K562 (cell line): Measurements from ENCODE around the gene CKLF. TPM values are rescaled to one million over a fixed set of nuclear protein-coding genes. Genes with fewer than 3 reads are reported as not detected.

Experiments
- ATAC-seq: fragments of 200-7000 bp; cut with Tn5 transposase; 3 replicates; pipeline ENCODE4 v1.9.1; 2020; ENCODE audit warnings: moderate library complexity
- BruUV-seq: library from RNA; stranded (reverse); fragments of 400-500 nt; replicated peaks from 2 replicates; lab custom pipeline; 2021; lab: Mats Ljungman, UMichigan
- CTCF ChIA-PET: fragments of 300-600 bp; formaldehyde crosslinking; extraction: SDS; loops from one replicate; lab custom pipeline; 2021; ENCODE audit warnings: low intra/inter-chr PET ratio; lab: Yijun Ruan, JAX
- POLR2A ChIA-PET: fragments of 300-600, 350-650 bp; sonication (Branson Sonifier 250); formaldehyde crosslinking; extraction: SDS; loops from one replicate; lab custom pipeline; 2021; ENCODE audit warnings: antibody characterized with exemption, inconsistent platforms; lab: Yijun Ruan, JAX
- DNase-seq, 4 experiments: peaks; one replicate each; pipeline versions ENCODE4 v3.0.0 to v3.0.0-alpha.2; 2011 to 2018; ENCODE audit warnings: low spot score in 3 of 4, mixed read lengths in 3 of 4; ENCODE audit errors: extremely low read depth in 1 of 4
- FAIRE-seq: peaks from 2 replicates; lab custom pipeline; 2011; peaks lifted over from hg19 to GRCh38; lab: Jason Lieb, UNC
- H2AFZ ChIP-seq: 2 replicates; pipeline ENCODE4 v1.6.0; 2011; ENCODE audit warnings: low read depth, low read length, control low read depth, inconsistent platforms
- H3K27ac ChIP-seq: fragments of 200-600 bp; 3 replicates; pipeline ENCODE4 v1.8.0; 2011; ENCODE audit warnings: low read depth, mild to moderate bottlenecking, control low read depth, inconsistent platforms, low read length, moderate library complexity, mixed read lengths; ENCODE audit errors: extremely low read depth
- H3K27me3 ChIP-seq, 2 experiments: fragments of 300-600 bp in 1 of 2; 2 replicates in 1 of 2; 3 replicates in 1 of 2; pipeline versions ENCODE4 v1.6.0 to v1.8.0; 2011; ENCODE audit warnings: inconsistent platforms in 2 of 2, low read length in 2 of 2, mild to moderate bottlenecking in 1 of 2, mixed read lengths in 1 of 2, moderate library complexity in 1 of 2; ENCODE audit not compliant: control insufficient read depth in 2 of 2, insufficient read depth in 2 of 2
- H3K36me3 ChIP-seq: fragments of 300-600 bp; 3 replicates; pipeline ENCODE4 v1.8.0; 2011; ENCODE audit warnings: mild to moderate bottlenecking, low read length, inconsistent platforms; ENCODE audit not compliant: control insufficient read depth, insufficient read depth
- H3K4me1 ChIP-seq, 2 experiments: fragments of 200-600 bp in 1 of 2; replicated peaks in 1 of 2; 2 replicates in 1 of 2; 3 replicates in 1 of 2; pipeline versions ENCODE4 v1.5.1 to v1.8.0; 2011; ENCODE audit warnings: inconsistent platforms in 2 of 2, low read length in 2 of 2, mild to moderate bottlenecking in 1 of 2, mixed read lengths in 1 of 2, moderate library complexity in 1 of 2; ENCODE audit not compliant: control insufficient read depth in 2 of 2, insufficient read depth in 2 of 2
- H3K4me2 ChIP-seq: 2 replicates; pipeline ENCODE4 v1.6.1; 2011; ENCODE audit warnings: low read length, control low read depth, inconsistent platforms, mixed read lengths; ENCODE audit not compliant: insufficient read depth
- H3K4me3 ChIP-seq: fragments of 200-600 bp; sonication (generic), shearing (Covaris generic); 2 replicates; pipeline ENCODE4 v1.5.1; 2016; ENCODE audit warnings: control low read depth, inconsistent platforms
- H3K79me2 ChIP-seq: fragments of 200-600 bp; 3 replicates; pipeline ENCODE4 v1.8.0; 2011; ENCODE audit warnings: low read length, inconsistent platforms; ENCODE audit not compliant: control insufficient read depth, insufficient read depth
- H3K9ac ChIP-seq, 2 experiments: 2 replicates each; pipeline versions ENCODE4 v1.6.0 to v1.6.1; 2011; ENCODE audit warnings: low read depth in 2 of 2, low read length in 2 of 2, control low read depth in 1 of 2, inconsistent platforms in 1 of 2, mild to moderate bottlenecking in 1 of 2, mixed read lengths in 1 of 2; ENCODE audit not compliant: insufficient read depth in 1 of 2
- H3K9me1 ChIP-seq: one replicate; pipeline ENCODE4 v1.6.0; 2011; ENCODE audit warnings: inconsistent platforms, mild to moderate bottlenecking, low read length, moderate library complexity; ENCODE audit not compliant: control insufficient read depth, insufficient read depth
- H3K9me3 ChIP-seq: replicated peaks from 2 replicates; pipeline ENCODE4 v1.5.1; 2011; ENCODE audit warnings: low read depth, low read length, inconsistent platforms; ENCODE audit not compliant: control insufficient read depth, insufficient read depth
- H4K20me1 ChIP-seq: replicated peaks from 2 replicates; pipeline ENCODE4 v1.6.1; 2011; ENCODE audit warnings: low read length, inconsistent platforms, mixed read lengths; ENCODE audit not compliant: control insufficient read depth, insufficient read depth
- BCL6 ChIP-seq: fragments of 250-450 bp; sonication (Bioruptor Pico); IDR thresholded peaks from 2 replicates; pipeline ENCODE4 v1.4.0; 2020
- C11orf30 ChIP-seq: fragments of 450-650 bp; IDR thresholded peaks from 2 replicates; pipeline ENCODE4 v1.6.1; 2016; ENCODE audit warnings: low read depth, mild to moderate bottlenecking
- DACH1 ChIP-seq: fragments of 450-650 bp; IDR thresholded peaks from 2 replicates; pipeline ENCODE4 v1.6.1; 2018; ENCODE audit not compliant: partially characterized antibody
- MAFF ChIP-seq: IDR thresholded peaks from 2 replicates; pipeline ENCODE4 v1.6.1; 2012; ENCODE audit warnings: low read length, improper control_type of control experiment
- MAFG ChIP-seq: fragments of 450-650 bp; conservative IDR thresholded peaks from 2 replicates; pipeline ENCODE4 v1.6.1; 2016; ENCODE audit warnings: missing genetic modification characterization, missing compliant biosample characterization
- MAFK ChIP-seq: IDR thresholded peaks from 2 replicates; pipeline ENCODE4 v1.6.1; 2011; ENCODE audit warnings: low read length, improper control_type of control experiment
- NFE2 ChIP-seq: IDR thresholded peaks from 2 replicates; pipeline ENCODE4 v1.6.1; 2014; ENCODE audit warnings: antibody characterized with exemption, low read depth
- NR2C2 ChIP-seq, 2 experiments: fragments of 200-800 bp in 1 of 2; sonication (Bioruptor generic) in 1 of 2; sonication (generic) in 1 of 2; formaldehyde crosslinking in 1 of 2; IDR thresholded peaks; 2 replicates each; pipeline versions ENCODE4 v1.6.1 to v1.8.0; 2016 to 2022; ENCODE audit warnings: mild to moderate bottlenecking in 1 of 2, missing compliant biosample characterization in 1 of 2, missing genetic modification characterization in 1 of 2, missing genetic modification reagents in 1 of 2
- ZNF316 ChIP-seq: fragments of 450-650 bp; IDR thresholded peaks from 2 replicates; pipeline ENCODE4 v1.6.1; 2016
- WGBS: fragments of 100-300 bp; shearing (Covaris generic); methylation state at CpG from one replicate; pipeline ENCODE4 v1.1.6; 2016; ENCODE audit warnings: low coverage, mixed read lengths; ENCODE audit not compliant: insufficient coverage; ENCODE audit errors: missing lambda C conversion rate; 5-methylcytosine and 5-hydroxymethylcytosine counted together
- in situ Hi-C: fragments of 300-500 bp; cut with MboI; formaldehyde crosslinking; loops from 4 replicates; pipeline ENCODE4 v1.15.0; 2018; ENCODE audit warnings: inconsistent platforms, mixed read lengths
- intact Hi-C: fragments of 100-400 bp; cut with micrococcal nuclease; formaldehyde crosslinking; loops from 2 replicates; pipeline ENCODE4 v1.14.2; 2022
- polyA plus RNA-seq, 8 experiments: library from polyadenylated mRNA; depleted of rRNA in 4 of 8; stranded (reverse) in 5 of 8; unstranded in 3 of 8; fragments of >200 nt; fragmentation: Nextera tagmentation in 2 of 8; fragmentation: Illumina TruSeq in 1 of 8; extraction: Ambion mirVana in 2 of 8; extraction: Trizol in 1 of 8; gene quantifications; 2 replicates each; pipeline versions ENCODE4 v1.2.1 to v1.2.3, GENCODE V29; 2011 to 2014; ENCODE audit warnings: inconsistent platforms in 1 of 8, missing spikeins in 1 of 8
- total RNA-seq, 7 experiments: library from RNA; depleted of rRNA in 6 of 7; stranded (reverse); fragments of >200 nt in 6 of 7; fragmentation: Illumina TruSeq in 2 of 7; extraction: Trizol in 2 of 7; gene quantifications; 2 replicates each; pipeline versions ENCODE4 v1.2.1 to v1.2.3, GENCODE V29; 2011 to 2021; ENCODE audit warnings: low replicate concordance in 1 of 7

CKLF gene
- total and polyA plus RNA-seq, 9 of the 15 experiments (the other 6 are each of a cell fraction or from before 2014, with no cell fraction given): 84.8 to 322 (median 118) TPM

DNA sequence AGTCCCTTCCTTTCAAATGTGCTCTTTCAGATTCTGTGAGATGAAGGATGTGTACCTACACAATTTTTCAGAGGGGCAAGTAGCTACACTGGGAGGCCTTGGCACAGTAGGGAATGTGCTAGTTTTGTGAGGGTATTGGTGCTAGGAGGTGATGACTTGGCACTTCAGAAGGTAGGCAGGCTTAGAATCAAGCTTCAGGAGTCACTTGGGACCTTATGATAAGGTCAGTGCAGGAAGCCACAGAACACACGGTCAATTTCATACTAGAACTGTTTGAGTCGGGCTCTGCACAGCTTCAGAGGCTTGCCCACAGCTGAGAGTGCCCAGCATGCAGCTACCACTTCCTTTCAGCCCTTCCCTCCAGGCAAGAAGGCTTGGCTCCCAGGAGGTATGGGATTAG is 20.0 kb downstream of the CKLF start:
- ATAC-seq: peak; percentile 64
- H3K27ac ChIP-seq: no peak overlapping the region
- intact Hi-C loops (no loop called here), in situ Hi-C loops (no loop called here)
- H3K27me3 ChIP-seq: no peaks in the 10 kb centered on the region
- H3K9ac ChIP-seq: no peak overlapping the region; a peak in 1 of 4 replicates
- H2AFZ ChIP-seq: peak overlapping the region; percentile 20; the same call in 1 of the 2 replicates
- no peaks in the 10 kb centered on the region for H3K36me3 ChIP-seq
- no peak overlapping the region for H3K4me2 ChIP-seq
- no peaks in the 10 kb centered on the region for H3K9me1 ChIP-seq
- no peaks in the 10 kb centered on the region for H4K20me1 ChIP-seq
- peaks cover 4 to 15% of the 10 kb centered on the region in 2 experiments; a peak in 3 of 5 replicates for H3K4me1 ChIP-seq
- CTCF ChIA-PET: no interaction called here
- no peak for FAIRE-seq
- H3K9me3 ChIP-seq: no peaks in the 10 kb centered on the region
- POLR2A ChIA-PET: interaction anchor here (0.6 to 1.8 kb wide), 4 partner anchors 9 to 28 kb away, joined by 3 to 11 read pairs (median 4); no protein-coding TSS in a partner anchor
- no peak overlapping the region for H3K4me3 ChIP-seq
- TF ChIP-seq C11orf30 (peak; percentile 79), MAFG (tag) (peak; percentile 69), DACH1 (no peak), BCL6 (CRISPR knock-in tag) (no peak), MAFF (peak; percentile 38), NR2C2 (CRISPR knock-in tag; IDR thresholded peaks at IDR 0.05) (no peak), NR2C2 (tag; IDR thresholded peaks at IDR 0.05) (0 out of 2 replicates have a peak, but pooled peaks have one; percentile 12), MAFK (peak; percentile 51), ZNF316 (peak; percentile 79), NFE2 (peak; percentile 74)
- no peaks in the 10 kb centered on the region for H3K79me2 ChIP-seq
- BruUV-seq: no TSS peak
- DNase-seq: peak in 2 of 4 experiments; percentile 33 to 40
- 4% methylated on average over 2 of the region's 2 CpGs for WGBS
